Prostate gland (tissue), 2 donors: Measurements from ENCODE around the gene UTP4. TPM values are rescaled to one million over a fixed set of nuclear protein-coding genes. Genes with fewer than 3 reads are reported as not detected.

ENCODE experiments used
- DNase-seq: peaks from one replicate; pipeline ENCODE4 v3.0.0-alpha.2; 2019; ENCODE audit warnings: low spot score
- H3K27ac ChIP-seq, 2 donors: fragments of 200-600 bp; sonication (generic); 2 replicates each; pipeline ENCODE4 v1.5.1; 2017 to 2019
- H3K27me3 ChIP-seq: fragments of 200-600 bp; sonication (generic); replicated peaks from 2 replicates; pipeline ENCODE4 v1.5.1; 2019; ENCODE audit not compliant: insufficient read depth
- H3K36me3 ChIP-seq, 2 donors: fragments of 200-600 bp; sonication (generic); 1 replicate in 1 of 2; 2 replicates in 1 of 2; pipeline versions ENCODE4 v1.5.1 to v1.8.1; 2017 to 2019
- H3K4me1 ChIP-seq: fragments of 200-600 bp; sonication (generic); replicated peaks from 2 replicates; pipeline ENCODE4 v1.5.1; 2019
- H3K4me3 ChIP-seq, 2 donors: fragments of 200-600 bp; sonication (generic); 2 replicates each; pipeline ENCODE4 v1.5.1; 2017 to 2019
- H3K9me3 ChIP-seq: fragments of 200-600 bp; sonication (generic); 2 replicates; pipeline ENCODE4 v1.5.1; 2017
- CTCF ChIP-seq, 4 experiments: fragments of 200-600 bp in 2 of 4; fragments of 450-650 bp in 2 of 4; sonication (generic) in 2 of 4; IDR thresholded peaks; 1 replicate in 3 of 4; 2 replicates in 1 of 4; pipeline ENCODE4 v1.5.1; 2016 to 2019; ENCODE audit warnings: antibody characterized with exemption in 4 of 4, mild to moderate bottlenecking in 2 of 4, moderate library complexity in 2 of 4
- POLR2A ChIP-seq: fragments of 450-650 bp; IDR thresholded peaks from one replicate; pipeline ENCODE4 v1.6.1; 2016; ENCODE audit warnings: antibody characterized with exemption, mild to moderate bottlenecking
- POLR2AphosphoS5 ChIP-seq: sonication (generic); formaldehyde crosslinking; IDR thresholded peaks from one replicate; pipeline ENCODE4 v1.6.1; 2017; ENCODE audit warnings: antibody characterized with exemption
- WGBS: methylation state at CpG from one replicate; pipeline ENCODE4 v1.1.5; 2018; 5-methylcytosine and 5-hydroxymethylcytosine counted together
- intact Hi-C: fragments of 100-400 bp; cut with DNase I; formaldehyde crosslinking; loops from one replicate; pipeline ENCODE4 v1.14.2; 2022
- total RNA-seq, 2 donors: library from RNA; depleted of rRNA; stranded (reverse); fragments of >200 nt; gene quantifications; one replicate each; pipeline ENCODE4 v1.1.0, GENCODE V29; 2016

The UTP4 gene
- total RNA-seq, 2 donors from 2014 or later: 18.4 to 51.0 TPM

GRCh38 chr16:69127966-69128510 is 4.4 kb upstream of the UTP4 start:
- Histone ChIP-seq H3K27me3 (no peaks in the 10 kb centered on the region), H3K4me3 (no peak overlapping the region), H3K36me3 (no peaks in the 10 kb centered on the region), H3K9me3 (no peaks in the 10 kb centered on the region), H3K4me1 (peaks cover 6% of the 10 kb centered on the region), H3K27ac (no peak overlapping the region)
- no peak for DNase-seq
- intact Hi-C loops: loop anchor here (5.0 kb wide), 3 partner anchors 281 to 601 kb away; no protein-coding TSS in a partner anchor
- TF ChIP-seq CTCF (IDR thresholded peaks at IDR 0.05): no peak
- no peak for TF ChIP-seq POLR2AphosphoS5
- no peak for TF ChIP-seq POLR2A
- WGBS: 95% methylated on average over 12 of the region's 12 CpGs

- peaks cover 13% of the 10 kb centered on the region for H3K4me1 ChIP-seq
- H3K9me3 ChIP-seq: no peaks in the 10 kb centered on the region
- H3K27ac ChIP-seq: no peak overlapping the region
- no peaks in the 10 kb centered on the region for H3K27me3 ChIP-seq
- intact Hi-C loops: no loop called here
- no peak overlapping the region for H3K4me3 ChIP-seq
- no peaks in the 10 kb centered on the region for H3K36me3 ChIP-seq
- 60% methylated on average over 6 of the region's 6 CpGs for WGBS
- TF ChIP-seq POLR2A (no peak), POLR2AphosphoS5 (no peak), CTCF (IDR thresholded peaks at IDR 0.05) (no peak)
- DNase-seq: no peak
These were observed 2.0 kb upstream of the UTP4 start for GRCh38 chr16:69130461-69130860.

GRCh38 chr16:69131167-69131838 is 1.1 kb upstream of the UTP4 start:
- no peaks in the 10 kb centered on the region for H3K27me3 ChIP-seq
- peak overlapping the region; percentile 86 to 97 for H3K27ac ChIP-seq
- peak overlapping the region; percentile 91 to 97 for H3K4me3 ChIP-seq
- under 1% methylated on average over 15 of the region's 15 CpGs for WGBS
- DNase-seq: no peak
- intact Hi-C loops: no loop called here
- H3K9me3 ChIP-seq: no peaks in the 10 kb centered on the region
- TF ChIP-seq CTCF (IDR thresholded peaks at IDR 0.05) (no peak), POLR2AphosphoS5 (no peak), POLR2A (no peak)
- no peaks in the 10 kb centered on the region for H3K36me3 ChIP-seq
- peaks cover 13% of the 10 kb centered on the region for H3K4me1 ChIP-seq

GRCh38 chr16:69131839-69132423 is 518 bp upstream of the UTP4 start:
- DNase-seq: peak; percentile 63
- Histone ChIP-seq H3K27me3 (no peaks in the 10 kb centered on the region), H3K9me3 (no peaks in the 10 kb centered on the region), H3K4me1 (peaks cover 13% of the 10 kb centered on the region), H3K27ac (peak overlapping the region; percentile 86 to 97), H3K36me3 (no peaks in the 10 kb centered on the region), H3K4me3 (peak overlapping the region; percentile 91 to 97)
- under 1% methylated on average over 34 of the region's 53 CpGs for WGBS
- intact Hi-C loops: loop anchor here (2.0 kb wide), 1 partner anchor 57 kb away; no protein-coding TSS in a partner anchor
- TF ChIP-seq POLR2AphosphoS5: peak; percentile 9
- no peak for TF ChIP-seq POLR2A
- no peak for TF ChIP-seq CTCF (IDR thresholded peaks at IDR 0.05)
